H1 (cell line): ENCODE results near the gene PJA1. TPM values are rescaled to one million over a fixed set of nuclear protein-coding genes. Genes with fewer than 3 reads are reported as not detected.

Experiments used
- CTCF ChIA-PET: fragments of 300-600 bp; sonication (Branson Sonifier 250); formaldehyde crosslinking; loops from one replicate; lab custom pipeline; 2021; ENCODE audit not compliant: partially characterized antibody; lab: Charles Lee
- POLR2A ChIA-PET: fragments of 300-600 bp; sonication (Branson Sonifier 250); formaldehyde crosslinking; loops from one replicate; lab custom pipeline; 2021; ENCODE audit warnings: inconsistent platforms; ENCODE audit not compliant: partially characterized antibody; lab: Charles Lee
- DNase-seq, 2 experiments: peaks; one replicate each; pipeline versions ENCODE4 v3.0.0 to v3.0.0-alpha.2; 2010 to 2022; ENCODE audit warnings: low spot score in 2 of 2, low read depth in 1 of 2, mixed read lengths in 1 of 2
- FAIRE-seq: peaks from 2 replicates; lab custom pipeline; 2011; peaks lifted over from hg19 to GRCh38; lab: Jason Lieb, UNC
- H2AFZ ChIP-seq: 2 replicates; pipeline ENCODE4 v1.8.1; 2012; ENCODE audit warnings: low read length, inconsistent platforms
- H2AK5ac ChIP-seq: 2 replicates; pipeline ENCODE4 v1.6.1; 2013; ENCODE audit warnings: low read depth, low read length
- H2BK120ac ChIP-seq: replicated peaks from 2 replicates; pipeline ENCODE3; 2013; ENCODE audit warnings: low read depth, low read length, inconsistent platforms
- H2BK12ac ChIP-seq: 2 replicates; pipeline ENCODE4 v1.6.1; 2013; ENCODE audit warnings: low read depth, low read length
- H2BK15ac ChIP-seq: 2 replicates; pipeline ENCODE4 v1.6.1; 2013; ENCODE audit warnings: low read length
- H2BK20ac ChIP-seq: 2 replicates; pipeline ENCODE4 v1.6.1; 2013; ENCODE audit warnings: low read length
- H2BK5ac ChIP-seq: 2 replicates; pipeline ENCODE4 v1.6.1; 2013; ENCODE audit warnings: low read depth, low read length
- H3K14ac ChIP-seq: 2 replicates; pipeline ENCODE4 v1.6.1; 2013; ENCODE audit warnings: inconsistent platforms; ENCODE audit not compliant: insufficient read length
- H3K18ac ChIP-seq: 2 replicates; pipeline ENCODE4 v1.6.1; 2013; ENCODE audit warnings: low read length; ENCODE audit errors: extremely low read depth
- H3K23ac ChIP-seq: 2 replicates; pipeline ENCODE4 v1.6.1; 2013; ENCODE audit warnings: inconsistent platforms; ENCODE audit not compliant: insufficient read length
- H3K23me2 ChIP-seq: 2 replicates; pipeline ENCODE4 v1.6.1; 2013; ENCODE audit warnings: low read depth, low read length
- H3K27ac ChIP-seq: 2 replicates; pipeline ENCODE4 v1.6.1; 2011; ENCODE audit warnings: low read depth, low read length, inconsistent platforms
- H3K27me3 ChIP-seq, 4 experiments: replicated peaks in 1 of 4; 1 replicate in 1 of 4; 2 replicates in 3 of 4; pipeline versions ENCODE4 v1.6.1 to v1.8.1; 2011 to 2013; ENCODE audit warnings: low read length in 3 of 4, mild to moderate bottlenecking in 3 of 4, inconsistent platforms in 2 of 4, mixed read lengths in 2 of 4, moderate library complexity in 1 of 4; ENCODE audit not compliant: control insufficient read depth in 3 of 4, insufficient read depth in 3 of 4; ENCODE audit errors: extremely low read depth in 1 of 4
- H3K36me3 ChIP-seq, 4 experiments: 2 replicates each; pipeline versions ENCODE4 v1.6.1 to v1.8.1; 2011 to 2013; ENCODE audit warnings: mild to moderate bottlenecking in 4 of 4, low read length in 3 of 4, moderate library complexity in 2 of 4, control low read depth in 1 of 4, inconsistent platforms in 1 of 4; ENCODE audit not compliant: insufficient read depth in 4 of 4, control insufficient read depth in 2 of 4
- H3K4ac ChIP-seq: replicated peaks from 2 replicates; pipeline ENCODE3; 2013; ENCODE audit warnings: low read length, low read depth, mixed read lengths, inconsistent platforms; ENCODE audit not compliant: insufficient read length
- H3K4me1 ChIP-seq, 4 experiments: replicated peaks in 1 of 4; 1 replicate in 1 of 4; 2 replicates in 3 of 4; pipeline versions ENCODE4 v1.6.1 to v1.8.1; 2011 to 2013; ENCODE audit warnings: low read length in 3 of 4, inconsistent platforms in 2 of 4, mixed read lengths in 1 of 4; ENCODE audit not compliant: insufficient read depth in 4 of 4, control insufficient read depth in 3 of 4
- H3K4me2 ChIP-seq, 2 experiments: 2 replicates each; pipeline versions ENCODE4 v1.6.1 to v1.8.1; 2011 to 2013; ENCODE audit warnings: low read depth in 2 of 2, low read length in 2 of 2, control low read depth in 1 of 2, inconsistent platforms in 1 of 2, mild to moderate bottlenecking in 1 of 2; ENCODE audit not compliant: insufficient read depth in 1 of 2
- H3K4me3 ChIP-seq, 4 experiments: fragments of 200-600, 300-600 bp in 1 of 4; sonication (generic), shearing (Covaris generic), sonication (Bioruptor Twin) in 1 of 4; 2 replicates each; pipeline versions ENCODE4 v1.5.1 to v1.8.1; 2011 to 2016; ENCODE audit warnings: low read length in 4 of 4, low read depth in 3 of 4, control low read depth in 2 of 4, inconsistent platforms in 2 of 4, mild to moderate bottlenecking in 2 of 4, mixed read lengths in 1 of 4, moderate library complexity in 1 of 4; ENCODE audit not compliant: insufficient read depth in 2 of 4; ENCODE audit errors: extremely low read depth in 1 of 4
- H3K56ac ChIP-seq: replicated peaks from 2 replicates; pipeline ENCODE3; 2013; ENCODE audit warnings: low read depth, mild to moderate bottlenecking, mixed read lengths, low read length, inconsistent platforms; ENCODE audit not compliant: insufficient read length
- H3K79me1 ChIP-seq: 2 replicates; pipeline ENCODE4 v1.6.1; 2013; ENCODE audit warnings: low read depth, low read length, control low read depth
- H3K79me2 ChIP-seq, 2 experiments: 2 replicates each; pipeline versions ENCODE4 v1.6.1 to v1.8.1; 2012 to 2013; ENCODE audit warnings: low read length in 2 of 2, mild to moderate bottlenecking in 2 of 2, inconsistent platforms in 1 of 2; ENCODE audit not compliant: insufficient read depth in 2 of 2, control insufficient read depth in 1 of 2
- H3K9ac ChIP-seq, 4 experiments: replicated peaks in 1 of 4; 1 replicate in 1 of 4; 2 replicates in 3 of 4; pipeline versions ENCODE4 v1.6.1 to v1.8.1; 2011 to 2013; ENCODE audit warnings: low read depth in 3 of 4, low read length in 3 of 4, control low read depth in 2 of 4, mild to moderate bottlenecking in 2 of 4, moderate library complexity in 2 of 4, inconsistent platforms in 1 of 4; ENCODE audit errors: extremely low read depth in 1 of 4
- H3K9me3 ChIP-seq, 2 experiments: 2 replicates each; pipeline versions ENCODE4 v1.6.1 to v1.8.1; 2012 to 2013; ENCODE audit warnings: mild to moderate bottlenecking in 2 of 2, moderate library complexity in 2 of 2, control low read depth in 1 of 2, inconsistent platforms in 1 of 2, low read depth in 1 of 2, low read length in 1 of 2, mixed read lengths in 1 of 2; ENCODE audit not compliant: insufficient read depth in 2 of 2
- H4K20me1 ChIP-seq, 2 experiments: replicated peaks in 1 of 2; 2 replicates each; pipeline versions ENCODE3 to v1.8.1; 2011 to 2013; ENCODE audit warnings: inconsistent platforms in 2 of 2, low read length in 2 of 2, mild to moderate bottlenecking in 1 of 2; ENCODE audit not compliant: insufficient read depth in 2 of 2, control insufficient read depth in 1 of 2
- H4K5ac ChIP-seq: 2 replicates; pipeline ENCODE4 v1.6.1; 2013; ENCODE audit warnings: low read length, low read depth, mixed read lengths, inconsistent platforms; ENCODE audit not compliant: insufficient read length
- H4K8ac ChIP-seq: 2 replicates; pipeline ENCODE4 v1.8.0; 2013; ENCODE audit warnings: mild to moderate bottlenecking, moderate library complexity, low read length, inconsistent platforms; ENCODE audit not compliant: insufficient read depth; ENCODE audit errors: extremely low read depth
- H4K91ac ChIP-seq: replicated peaks from 2 replicates; pipeline ENCODE3; 2013; ENCODE audit warnings: low read length, mixed read lengths, inconsistent platforms; ENCODE audit not compliant: insufficient read length
- ASH2L ChIP-seq: fragments of 200-600, 300-600 bp; sonication (generic); IDR thresholded peaks from one replicate; pipeline ENCODE4 v1.7.1; 2017; ENCODE audit warnings: low read length
- CTCF ChIP-seq, 3 experiments: IDR thresholded peaks; 1 replicate in 2 of 3; 2 replicates in 1 of 3; pipeline versions ENCODE4 v1.5.1 to v1.6.1; 2011; ENCODE audit warnings: low read length in 3 of 3, mild to moderate bottlenecking in 3 of 3, inconsistent platforms in 2 of 3, low read depth in 1 of 3, moderate library complexity in 1 of 3; ENCODE audit not compliant: insufficient read depth in 1 of 3; ENCODE audit errors: control extremely low read depth in 1 of 3
- FOSL1 ChIP-seq: IDR thresholded peaks from 2 replicates; pipeline ENCODE4 v1.6.1; 2011; ENCODE audit warnings: mild to moderate bottlenecking, low read depth, low read length, moderate library complexity; ENCODE audit not compliant: insufficient read depth
- HDAC2 ChIP-seq, 2 experiments: fragments of 300-600 bp in 1 of 2; sonication (generic) in 1 of 2; IDR thresholded peaks; 2 replicates each; pipeline ENCODE4 v1.6.1; 2011 to 2012; ENCODE audit warnings: low read depth in 2 of 2, low read length in 2 of 2, mild to moderate bottlenecking in 2 of 2, moderate library complexity in 2 of 2, borderline replicate concordance in 1 of 2, inconsistent platforms in 1 of 2
- MAX ChIP-seq: IDR thresholded peaks from 2 replicates; pipeline ENCODE4 v1.6.1; 2012; ENCODE audit warnings: inconsistent platforms
- PHF8 ChIP-seq: fragments of 200-600 bp; sonication (generic); conservative IDR thresholded peaks from 2 replicates; pipeline ENCODE4 v1.7.1; 2012; ENCODE audit warnings: low read depth, mild to moderate bottlenecking, inconsistent platforms, low read length, moderate library complexity
- POLR2A ChIP-seq, 2 experiments: IDR thresholded peaks; 1 replicate in 1 of 2; 2 replicates in 1 of 2; pipeline ENCODE4 v1.6.1; 2011; ENCODE audit warnings: low read depth in 2 of 2, low read length in 2 of 2, mild to moderate bottlenecking in 2 of 2; ENCODE audit errors: control extremely low read depth in 1 of 2
- POU5F1 ChIP-seq: IDR thresholded peaks from 2 replicates; pipeline ENCODE4 v1.6.1; 2011; ENCODE audit warnings: low read depth, mild to moderate bottlenecking, low read length, moderate library complexity
- SIRT6 ChIP-seq: IDR thresholded peaks from one replicate; pipeline ENCODE4 v1.7.1; 2012; ENCODE audit warnings: low read length, inconsistent platforms
- WGBS, 2 experiments: shearing (Covaris generic) in 1 of 2; methylation state at CpG; one replicate each; pipeline versions ENCODE4 v1.1.6 to v1.1.7; 2013 to 2015; ENCODE audit warnings: low lambda C conversion rate in 2 of 2, mixed read lengths in 2 of 2, inconsistent platforms in 1 of 2, low coverage in 1 of 2, missing lambda C conversion rate in 1 of 2; ENCODE audit not compliant: insufficient replicate concordance in 2 of 2, insufficient coverage in 1 of 2, insufficient read length in 1 of 2; ENCODE audit errors: extremely low coverage in 1 of 2, missing lambda C conversion rate in 1 of 2; 5-methylcytosine and 5-hydroxymethylcytosine counted together
- polyA plus RNA-seq, 7 experiments: library from polyadenylated mRNA; depleted of rRNA in 3 of 7; stranded (reverse) in 5 of 7; unstranded in 2 of 7; fragments of >200 nt in 5 of 7; fragments of 200-250 nt in 2 of 7; gene quantifications; 1 replicate in 5 of 7; 2 replicates in 1 of 7; 4 replicates in 1 of 7; pipeline versions ENCODE4 v1.2.1 to v1.2.3, GENCODE V29; 2011 to 2013; ENCODE audit warnings: missing spikeins in 2 of 7, mixed read lengths in 2 of 7
- total RNA-seq: library from RNA; stranded (reverse); fragmentation: NEBNext Ultra II Directional; extraction: Animal tissue kit (Norgen Biotek cat#: 25700); gene quantifications from 2 replicates; pipeline ENCODE4 v1.2.1, GENCODE V29; 2021

PJA1 gene
- total and polyA plus RNA-seq, 2 of the 8 experiments (the other 6 are each of a cell fraction or from before 2014, with no cell fraction given): 25.7 to 37.0 TPM

- no peak for DNase-seq
- Histone ChIP-seq H3K27ac (no peak overlapping the region), H2AK5ac (no peak overlapping the region), H2BK20ac (0 out of 2 replicates have a peak overlapping the region, but pooled peaks have one; percentile 34), H4K20me1 (no peaks in the 10 kb centered on the region), H3K14ac (no peak overlapping the region), H4K8ac (no peak overlapping the region), H3K18ac (no peak overlapping the region; the same call in 1 of the 2 replicates), H3K23ac (no peak overlapping the region), H2BK120ac (no peak overlapping the region), H4K5ac (no peak overlapping the region), H3K23me2 (no peaks in the 10 kb centered on the region; the same call in 1 of the 2 replicates), H4K91ac (no peak overlapping the region), H3K79me1 (no peaks in the 10 kb centered on the region), H3K56ac (no peak overlapping the region), H3K27me3 (no peaks in the 10 kb centered on the region), H3K4me1 (peaks cover 0 to 21% (median 5%) of the 10 kb centered on the region in 4 experiments; a peak in 6 of 7 replicates), H3K9ac (no peak overlapping the region), H2AFZ (no peak overlapping the region), H3K9me3 (no peaks in the 10 kb centered on the region), H3K4me3 (no peak overlapping the region), H2BK12ac (no peak overlapping the region), H3K4ac (no peak overlapping the region), H3K36me3 (no peaks in the 10 kb centered on the region), H3K79me2 (no peaks in the 10 kb centered on the region), H3K4me2 (no peak overlapping the region), H2BK15ac (no peak overlapping the region), H2BK5ac (no peak overlapping the region)
- FAIRE-seq: no peak
- ChIA-PET CTCF (interaction anchor here (0.6 to 1.4 kb wide), 11 partner anchors 11 to 348 kb away, joined by 3 to 5 read pairs (median 3); no protein-coding TSS in a partner anchor), POLR2A (no interaction called here)
- 86% methylated on average over 5 of the region's 7 CpGs; no CpG with 5 or more reads in 1 of the 2 experiments for WGBS, 2 experiments
- TF ChIP-seq POLR2A (IDR thresholded peaks at IDR 0.05; ENCODE audit: control extremely low read depth in 1 of 2, low read depth in 2 of 2, low read length in 2 of 2): no peak
- TF ChIP-seq SIRT6: no peak
- TF ChIP-seq CTCF (IDR thresholded peaks at IDR 0.05; ENCODE audit: control extremely low read depth in 1 of 3, insufficient read depth in 1 of 3, low read depth in 1 of 3, low read length in 3 of 3): no peak
- TF ChIP-seq ASH2L: no peak
- no peak for TF ChIP-seq HDAC2 (IDR thresholded peaks at IDR 0.05; ENCODE audit: borderline replicate concordance in 1 of 2, low read depth in 2 of 2, low read length in 2 of 2)
- TF ChIP-seq POU5F1: no peak
- no peak for TF ChIP-seq MAX
- no peak for TF ChIP-seq PHF8
- no peak for TF ChIP-seq FOSL1
Measured at GRCh38 chrX:69144838-69145680, 20.2 kb downstream of the PJA1 start.
